HG02970 (cell line): ENCODE results near the gene TDRD9.

Experiments
- ATAC-seq: cut with Tn5 transposase; IDR thresholded peaks from one replicate; pipeline ENCODE4 v1.9.1; 2021; ENCODE audit warnings: mild to moderate bottlenecking, moderate library complexity, moderate number of reproducible peaks; ENCODE audit not compliant: unreplicated experiment, low FRiP score

The TDRD9 gene

GRCh38 chr14:104019806-104020205 is 91.5 kb downstream of the TDRD9 start:
- no peak for ATAC-seq

GRCh38 chr14:104020471-104020870 is 92.2 kb downstream of the TDRD9 start:
- ATAC-seq, result no peak

GRCh38 chr14:104023325-104024055 is 95.2 kb downstream of the TDRD9 start:
- ATAC-seq, result no peak

GRCh38 chr14:104025534-104025933 is 97.3 kb downstream of the TDRD9 start:
- no peak for ATAC-seq

GRCh38 chr14:104026024-104026423 is 97.8 kb downstream of the TDRD9 start:
- ATAC-seq, result no peak

GRCh38 chr14:104030958-104031357 is 102.7 kb downstream of the TDRD9 start:
- ATAC-seq, result no peak

GRCh38 chr14:104031384-104031783 is 103.1 kb downstream of the TDRD9 start:
- ATAC-seq, result no peak

- no peak for ATAC-seq
Measured at GRCh38 chr14:104034976-104035699, 106.9 kb downstream of the TDRD9 start.

GRCh38 chr14:104036212-104036611 is 108.0 kb downstream of the TDRD9 start:
- ATAC-seq, result no peak

- no peak for ATAC-seq
Measured at GRCh38 chr14:104037074-104037473, 108.8 kb downstream of the TDRD9 start.

GRCh38 chr14:104037903-104038302 is 109.6 kb downstream of the TDRD9 start:
- ATAC-seq, result no peak

GRCh38 chr14:104039214-104039613 is 111.0 kb downstream of the TDRD9 start:
- no peak for ATAC-seq

GRCh38 chr14:104040539-104040938 is 112.3 kb downstream of the TDRD9 start:
- no peak for ATAC-seq

GRCh38 chr14:104041430-104042104 is 113.3 kb downstream of the TDRD9 start:
- ATAC-seq, result no peak

GRCh38 chr14:104044016-104044415 is 115.8 kb downstream of the TDRD9 start:
- ATAC-seq, result no peak

- ATAC-seq, result no peak
Measured at GRCh38 chr14:104047761-104048160, 119.5 kb downstream of the TDRD9 start.

GRCh38 chr14:104048758-104049507 is 120.7 kb downstream of the TDRD9 start:
- ATAC-seq, result no peak

GRCh38 chr14:104049576-104050240 is 121.5 kb downstream of the TDRD9 start:
- ATAC-seq, result no peak

GRCh38 chr14:104051092-104051813 is 123.0 kb downstream of the TDRD9 start:
- no peak for ATAC-seq
